Suprapubic skin (tissue), 4 donors: ENCODE data around the gene LEP.

Experiments used
- CTCF ChIP-seq, 2 donors: fragments of 200-600 bp in 1 of 2; fragments of 450-650 bp in 1 of 2; sonication (generic) in 1 of 2; IDR thresholded peaks; one replicate each; pipeline ENCODE4 v1.5.1; 2016 to 2019; ENCODE audit warnings: antibody characterized with exemption in 2 of 2, mild to moderate bottlenecking in 1 of 2, moderate library complexity in 1 of 2
- POLR2A ChIP-seq, 2 donors: fragments of 450-650 bp; IDR thresholded peaks; one replicate each; pipeline ENCODE4 v1.6.1; 2017; ENCODE audit warnings: antibody characterized with exemption in 2 of 2, mild to moderate bottlenecking in 2 of 2, moderate library complexity in 2 of 2
- POLR2AphosphoS5 ChIP-seq, 3 donors: sonication (generic); formaldehyde crosslinking; IDR thresholded peaks; one replicate each; pipeline ENCODE4 v1.6.1; 2017; ENCODE audit warnings: antibody characterized with exemption in 3 of 3

GRCh38 chr7:128192497-128193142 lies 48.5 kb upstream of the LEP start:
- no peak for TF ChIP-seq POLR2AphosphoS5 (IDR thresholded peaks at IDR 0.05)
- no peak for TF ChIP-seq POLR2A (IDR thresholded peaks at IDR 0.05)
- no peak for TF ChIP-seq CTCF (IDR thresholded peaks at IDR 0.05)
